IMR-90 (cell line): ENCODE data around the gene APIP. TPM values are rescaled to one million over a fixed set of nuclear protein-coding genes. Genes with fewer than 3 reads are reported as not detected.

Source experiments
- ATAC-seq: fragments of 200-7000 bp; cut with Tn5 transposase; 2 replicates; pipeline ENCODE4 v1.9.1; 2020; ENCODE audit warnings: low read depth, mild to moderate bottlenecking, moderate library complexity
- BruUV-seq: library from RNA; stranded (reverse); fragments of 400-500 nt; replicated peaks from 2 replicates; lab custom pipeline; 2021; lab: Mats Ljungman, UMichigan
- CTCF ChIA-PET: fragments of 300-600 bp; formaldehyde crosslinking; extraction: SDS; loops from one replicate; lab custom pipeline; 2021; ENCODE audit warnings: antibody characterized with exemption; lab: Yijun Ruan, JAX
- POLR2A ChIA-PET: fragments of 300-600 bp; sonication (Branson Sonifier 250); formaldehyde crosslinking; loops from one replicate; lab custom pipeline; 2022; ENCODE audit warnings: antibody characterized with exemption; ENCODE audit not compliant: unreplicated experiment; lab: Charles Lee
- DNase-seq: peaks from one replicate; pipeline ENCODE4 v3.0.0; 2013
- H2AFZ ChIP-seq: replicated peaks from 2 replicates; pipeline ENCODE3; 2013; ENCODE audit warnings: low read length, mild to moderate bottlenecking; ENCODE audit not compliant: poor library complexity
- H2AK5ac ChIP-seq: 2 replicates; pipeline ENCODE4 v1.6.1; 2013; ENCODE audit warnings: low read depth, low read length, inconsistent platforms
- H2AK9ac ChIP-seq: replicated peaks from 2 replicates; pipeline ENCODE3; 2013; ENCODE audit warnings: mild to moderate bottlenecking, low read depth, low read length, moderate library complexity; ENCODE audit not compliant: poor library complexity
- H2BK120ac ChIP-seq: 2 replicates; pipeline ENCODE4 v1.6.1; 2013; ENCODE audit warnings: low read depth, low read length, inconsistent platforms
- H2BK15ac ChIP-seq: 3 replicates; pipeline ENCODE4 v1.6.1; 2013; ENCODE audit warnings: low read depth, low read length, inconsistent platforms
- H2BK20ac ChIP-seq: 2 replicates; pipeline ENCODE4 v1.6.1; 2013; ENCODE audit warnings: low read depth, mild to moderate bottlenecking, inconsistent platforms, low read length, moderate library complexity
- H2BK5ac ChIP-seq: 2 replicates; pipeline ENCODE4 v1.6.1; 2013; ENCODE audit warnings: mild to moderate bottlenecking, low read depth, low read length, inconsistent platforms; ENCODE audit not compliant: poor library complexity, severe bottlenecking
- H3K14ac ChIP-seq: replicated peaks from 2 replicates; pipeline ENCODE4 v1.6.1; 2013; ENCODE audit warnings: low read depth, low read length, inconsistent platforms
- H3K18ac ChIP-seq: 2 replicates; pipeline ENCODE4 v1.6.1; 2013; ENCODE audit warnings: low read depth, low read length, control low read depth
- H3K23ac ChIP-seq: 2 replicates; pipeline ENCODE4 v1.6.1; 2013; ENCODE audit warnings: low read depth, low read length, inconsistent platforms
- H3K27ac ChIP-seq: 2 replicates; pipeline ENCODE4 v1.5.1; 2013; ENCODE audit warnings: mild to moderate bottlenecking, control low read depth, low read length; ENCODE audit not compliant: insufficient read depth
- H3K27me3 ChIP-seq: 2 replicates; pipeline ENCODE4 v1.6.1; 2013; ENCODE audit warnings: low read length; ENCODE audit not compliant: control insufficient read depth, insufficient read depth
- H3K36me3 ChIP-seq: 2 replicates; pipeline ENCODE4 v1.6.1; 2013; ENCODE audit warnings: low read length, mixed read lengths; ENCODE audit not compliant: control insufficient read depth, insufficient read depth
- H3K4ac ChIP-seq: 2 replicates; pipeline ENCODE4 v1.6.1; 2013; ENCODE audit warnings: low read depth, low read length, inconsistent platforms
- H3K4me1 ChIP-seq: 2 replicates; pipeline ENCODE4 v1.6.1; 2013; ENCODE audit warnings: low read length, mixed read lengths; ENCODE audit not compliant: control insufficient read depth, insufficient read depth
- H3K4me2 ChIP-seq: 2 replicates; pipeline ENCODE4 v1.6.1; 2013; ENCODE audit warnings: low read depth, mild to moderate bottlenecking, control low read depth, low read length, moderate library complexity
- H3K4me3 ChIP-seq: 2 replicates; pipeline ENCODE4 v1.5.1; 2013; ENCODE audit warnings: low read depth, mild to moderate bottlenecking, control low read depth, low read length, moderate library complexity; ENCODE audit not compliant: insufficient read depth
- H3K56ac ChIP-seq: 2 replicates; pipeline ENCODE4 v1.6.1; 2013; ENCODE audit warnings: low read length, inconsistent platforms; ENCODE audit not compliant: insufficient read depth; ENCODE audit errors: extremely low read depth
- H3K79me1 ChIP-seq, 2 experiments: 2 replicates each; pipeline ENCODE4 v1.6.1; 2013; ENCODE audit warnings: low read length in 2 of 2, inconsistent platforms in 1 of 2, low read depth in 1 of 2
- H3K9ac ChIP-seq: 2 replicates; pipeline ENCODE4 v1.6.1; 2013; ENCODE audit warnings: low read depth, low read length, control low read depth
- H3K9me1 ChIP-seq: 2 replicates; pipeline ENCODE4 v1.6.1; 2013; ENCODE audit warnings: low read length, inconsistent platforms; ENCODE audit not compliant: insufficient read depth
- H3K9me3 ChIP-seq: 2 replicates; pipeline ENCODE4 v1.6.1; 2013; ENCODE audit warnings: low read length; ENCODE audit not compliant: control insufficient read depth, insufficient read depth
- H4K20me1 ChIP-seq: 2 replicates; pipeline ENCODE4 v1.6.1; 2013; ENCODE audit warnings: low read length, inconsistent platforms; ENCODE audit not compliant: insufficient read depth
- H4K5ac ChIP-seq: 2 replicates; pipeline ENCODE4 v1.6.1; 2013; ENCODE audit warnings: mild to moderate bottlenecking, low read depth, low read length, control low read depth
- H4K8ac ChIP-seq, 2 experiments: 2 replicates each; pipeline ENCODE4 v1.6.1; 2013; ENCODE audit warnings: low read depth in 2 of 2, low read length in 2 of 2, control low read depth in 1 of 2, inconsistent platforms in 1 of 2
- H4K91ac ChIP-seq: 2 replicates; pipeline ENCODE4 v1.6.1; 2013; ENCODE audit warnings: low read depth, low read length, inconsistent platforms; ENCODE audit not compliant: insufficient read depth
- RAD21 ChIP-seq: IDR thresholded peaks from 2 replicates; pipeline ENCODE4 v1.6.1; 2012; ENCODE audit warnings: low read length, improper control_type of control experiment
- dilution Hi-C: fragments of 300-500 bp; cut with HindIII; formaldehyde crosslinking; loops from one replicate; pipeline ENCODE4 v1.14.3; 2018; ENCODE audit warnings: low sequenced_read_pairs; ENCODE audit not compliant: unreplicated experiment
- in situ Hi-C: fragments of 300-500 bp; cut with MboI; formaldehyde crosslinking; loops from 3 replicates; pipeline ENCODE4 v1.14.3; 2019; ENCODE audit warnings: low sequenced_read_pairs, inconsistent platforms, mixed read lengths
- intact Hi-C: fragments of 100-400 bp; cut with micrococcal nuclease; formaldehyde crosslinking; loops from 2 replicates; pipeline ENCODE4 v1.10.0; 2022
- polyA plus RNA-seq, 3 experiments: library from polyadenylated mRNA; depleted of rRNA; stranded (reverse); fragments of >200 nt; gene quantifications; 2 replicates each; pipeline ENCODE4 v1.2.3, GENCODE V29; 2012; ENCODE audit warnings: low replicate concordance in 1 of 3
- total RNA-seq: library from RNA; depleted of rRNA; stranded (reverse); fragments of >200 nt; gene quantifications from 2 replicates; pipeline ENCODE4 v1.2.3, GENCODE V29; 2012
- TF ChIP-seq, protein P1 (sequence below): fragments of 150-350 bp; IDR thresholded peaks from 2 replicates; pipeline ENCODE4 v1.6.1; 2017; ENCODE audit warnings: mild to moderate bottlenecking, antibody characterized with exemption, low read length, low read depth

Gene APIP
- total and polyA plus RNA-seq, 2 of the 4 experiments (the other 2 are of a cell fraction) = 9.9 to 16.6 TPM

DNA sequence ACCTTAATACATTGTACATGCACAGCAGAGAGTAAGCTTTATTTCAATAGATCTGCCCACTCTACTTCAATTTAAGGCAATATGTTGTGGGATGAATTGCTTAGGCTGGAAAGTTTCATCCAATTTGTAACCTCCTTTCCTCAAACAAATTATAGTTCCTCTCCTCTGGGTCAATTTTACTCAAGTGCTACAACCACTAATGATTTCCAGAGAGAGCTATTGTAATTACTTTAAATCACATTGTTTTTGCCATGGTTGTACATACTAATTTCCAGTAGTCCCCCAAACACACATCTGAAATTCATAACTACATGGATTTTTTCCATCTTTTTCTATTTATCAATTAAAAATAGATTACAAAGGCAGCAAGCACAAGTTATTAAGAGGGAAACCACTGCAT, 72.9 kb downstream of the APIP start:
- H2AFZ ChIP-seq = no peak overlapping the region
- ChIA-PET POLR2A (no interaction called here), CTCF (no interaction called here)
- H4K20me1 ChIP-seq = no peaks in the 10 kb centered on the region
- H2AK9ac ChIP-seq = no peak overlapping the region
- H3K4me2 ChIP-seq = no peak overlapping the region
- no peaks in the 10 kb centered on the region for H3K79me1 ChIP-seq
- H2BK120ac ChIP-seq = no peak overlapping the region
- DNase-seq (no peak), ATAC-seq (no peak)
- H2BK20ac ChIP-seq = no peak overlapping the region
- H2BK15ac ChIP-seq = no peak overlapping the region
- no peak overlapping the region for H2AK5ac ChIP-seq
- H4K91ac ChIP-seq = no peak overlapping the region
- no peak for TF ChIP-seq RAD21
- TF ChIP-seq, protein P1, sequence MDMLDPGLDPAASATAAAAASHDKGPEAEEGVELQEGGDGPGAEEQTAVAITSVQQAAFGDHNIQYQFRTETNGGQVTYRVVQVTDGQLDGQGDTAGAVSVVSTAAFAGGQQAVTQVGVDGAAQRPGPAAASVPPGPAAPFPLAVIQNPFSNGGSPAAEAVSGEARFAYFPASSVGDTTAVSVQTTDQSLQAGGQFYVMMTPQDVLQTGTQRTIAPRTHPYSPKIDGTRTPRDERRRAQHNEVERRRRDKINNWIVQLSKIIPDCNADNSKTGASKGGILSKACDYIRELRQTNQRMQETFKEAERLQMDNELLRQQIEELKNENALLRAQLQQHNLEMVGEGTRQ = no peak
- no peak overlapping the region for H3K23ac ChIP-seq
- H3K9me3 ChIP-seq = no peaks in the 10 kb centered on the region
- H3K4me1 ChIP-seq = no peaks in the 10 kb centered on the region
- no peak overlapping the region for H4K8ac ChIP-seq
- no peak overlapping the region for H3K18ac ChIP-seq
- intact Hi-C loops = no loop called here
- no TSS peak for BruUV-seq
- H3K9me1 ChIP-seq = no peaks in the 10 kb centered on the region
- dilution Hi-C loops = no loop called here
- H4K5ac ChIP-seq = no peak overlapping the region
- in situ Hi-C loops = no loop called here
- no peak overlapping the region for H3K56ac ChIP-seq
- no peak overlapping the region for H3K27ac ChIP-seq
- no peak overlapping the region for H2BK5ac ChIP-seq
- H3K36me3 ChIP-seq = no peaks in the 10 kb centered on the region
- no peak overlapping the region for H3K4ac ChIP-seq
- no peak overlapping the region for H3K9ac ChIP-seq
- peaks cover 12% of the 10 kb centered on the region for H3K27me3 ChIP-seq
- no peak overlapping the region for H3K4me3 ChIP-seq
- H3K14ac ChIP-seq = no peak overlapping the region
